Stimulated activated naive CD8-positive, alpha-beta T cell treated with anti-CD3 and anti-CD28 coated beads, Interleukin-15, amount 100 ng/mL, for 72 hours (primary cell): ENCODE results near the gene FHAD1.
"Not testable (repeated sequence)": the region's sequence is repeated elsewhere in the genome, so short reads cannot be mapped to it uniquely, and the experiment has no call there.

ENCODE experiments used
- ATAC-seq: fragments of 150-1000 bp; cut with Tn5 transposase; 2 replicates; pipeline ENCODE4 v1.10.0; 2021; ENCODE audit warnings: mild to moderate bottlenecking, moderate library complexity
- DNase-seq, 2 donors: peaks; one replicate each; pipeline ENCODE4 v3.0.0; 2021 to 2022
- H3K27ac Mint-ChIP-seq, 2 donors: one replicate each; pipeline ENCODE4 v1.8.0; 2022; ENCODE audit warnings: mild to moderate bottlenecking in 2 of 2, mixed read lengths in 2 of 2, moderate library complexity in 2 of 2
- H3K27me3 Mint-ChIP-seq: one replicate; pipeline ENCODE4 v1.8.0; 2022; ENCODE audit warnings: mixed read lengths
- H3K4me1 Mint-ChIP-seq: one replicate; pipeline ENCODE4 v1.8.0; 2022; ENCODE audit warnings: mild to moderate bottlenecking, mixed read lengths
- H3K4me3 Mint-ChIP-seq, 2 donors: one replicate each; pipeline ENCODE4 v1.8.0; 2022; ENCODE audit warnings: mild to moderate bottlenecking in 2 of 2, mixed read lengths in 2 of 2, moderate library complexity in 1 of 2
- H3K9me3 Mint-ChIP-seq, 2 donors: one replicate each; pipeline ENCODE4 v1.8.0; 2022; ENCODE audit warnings: mixed read lengths in 2 of 2

Gene FHAD1

GRCh38 chr1:15295696-15296095 is 48.7 kb downstream of the FHAD1 start:
- Mint-ChIP-seq H3K27ac (no peak overlapping the region), H3K4me1 (peaks cover 13% of the 10 kb centered on the region), H3K27me3 (no peaks in the 10 kb centered on the region), H3K9me3 (peaks cover 0 to 4% of the 10 kb centered on the region in 2 donors), H3K4me3 (no peak overlapping the region)
- DNase-seq, result no peak
- ATAC-seq, result no peak

GRCh38 chr1:15296585-15297321 is 49.7 kb downstream of the FHAD1 start:
- peaks cover 10% of the 10 kb centered on the region for H3K4me1 Mint-ChIP-seq
- no peak overlapping the region for H3K4me3 Mint-ChIP-seq
- H3K27ac Mint-ChIP-seq, result peak overlapping the region in 1 of 2 donors; percentile 85
- DNase-seq (peak in 1 of 2 donors; percentile 18), ATAC-seq (peak; percentile 86)
- H3K27me3 Mint-ChIP-seq, result no peaks in the 10 kb centered on the region
- H3K9me3 Mint-ChIP-seq, result peaks cover 0 to 4% of the 10 kb centered on the region in 2 donors

GRCh38 chr1:15297975-15298374 is 51.0 kb downstream of the FHAD1 start:
- H3K4me3 Mint-ChIP-seq, H3K9me3 Mint-ChIP-seq, DNase-seq, H3K27ac Mint-ChIP-seq, H3K27me3 Mint-ChIP-seq, ATAC-seq: not testable (repeated sequence)
- H3K4me1 Mint-ChIP-seq, result peaks cover 10% of the 10 kb centered on the region

GRCh38 chr1:15299179-15299578 is 52.2 kb downstream of the FHAD1 start:
- Mint-ChIP-seq H3K9me3 (peaks cover 0 to 4% of the 10 kb centered on the region in 2 donors), H3K4me3 (no peak overlapping the region), H3K27me3 (no peaks in the 10 kb centered on the region), H3K4me1 (peaks cover 10% of the 10 kb centered on the region), H3K27ac (no peak overlapping the region)
- DNase-seq (no peak), ATAC-seq (no peak)

- Mint-ChIP-seq H3K9me3 (peaks cover 0 to 4% of the 10 kb centered on the region in 2 donors), H3K27me3 (peaks cover 3% of the 10 kb centered on the region), H3K4me1 (peaks cover 15% of the 10 kb centered on the region), H3K27ac (no peak overlapping the region), H3K4me3 (no peak overlapping the region)
- no peak for ATAC-seq
- DNase-seq, result no peak
Measured at GRCh38 chr1:15299806-15300205, 52.8 kb downstream of the FHAD1 start.

GRCh38 chr1:15303935-15304334 is 56.9 kb downstream of the FHAD1 start:
- Mint-ChIP-seq H3K4me3 (no peak overlapping the region), H3K27me3 (peaks cover 11% of the 10 kb centered on the region), H3K4me1 (peaks cover 6% of the 10 kb centered on the region), H3K27ac (no peak overlapping the region), H3K9me3 (no peaks in the 10 kb centered on the region)
- ATAC-seq (no peak), DNase-seq (no peak)

- peaks cover 11% of the 10 kb centered on the region for H3K27me3 Mint-ChIP-seq
- ATAC-seq (peak; percentile 80), DNase-seq (peak; percentile 64)
- no peak overlapping the region for H3K27ac Mint-ChIP-seq
- peaks cover 6% of the 10 kb centered on the region for H3K4me1 Mint-ChIP-seq
- H3K9me3 Mint-ChIP-seq, result no peaks in the 10 kb centered on the region
- H3K4me3 Mint-ChIP-seq, result no peak overlapping the region
Measured at GRCh38 chr1:15304708-15305467, 57.9 kb downstream of the FHAD1 start.

- no peaks in the 10 kb centered on the region for H3K9me3 Mint-ChIP-seq
- no peak for DNase-seq
- peaks cover 6% of the 10 kb centered on the region for H3K4me1 Mint-ChIP-seq
- peaks cover 11% of the 10 kb centered on the region for H3K27me3 Mint-ChIP-seq
- H3K4me3 Mint-ChIP-seq, result no peak overlapping the region
- no peak overlapping the region for H3K27ac Mint-ChIP-seq
- ATAC-seq, result no peak
Measured at GRCh38 chr1:15305468-15305770, 58.4 kb downstream of the FHAD1 start.

GRCh38 chr1:15306352-15306751 is 59.3 kb downstream of the FHAD1 start:
- DNase-seq, ATAC-seq, H3K4me1 Mint-ChIP-seq, H3K27ac Mint-ChIP-seq, H3K4me3 Mint-ChIP-seq, H3K9me3 Mint-ChIP-seq: not testable (repeated sequence)
- H3K27me3 Mint-ChIP-seq, result peaks cover 20% of the 10 kb centered on the region

- no peak overlapping the region for H3K4me3 Mint-ChIP-seq
- no peak overlapping the region for H3K27ac Mint-ChIP-seq
- DNase-seq (no peak), ATAC-seq (no peak)
- peaks cover 0 to 3% of the 10 kb centered on the region in 2 donors for H3K9me3 Mint-ChIP-seq
- peaks cover 20% of the 10 kb centered on the region for H3K27me3 Mint-ChIP-seq
- peaks cover 6% of the 10 kb centered on the region for H3K4me1 Mint-ChIP-seq
Measured at GRCh38 chr1:15308135-15308534, 61.1 kb downstream of the FHAD1 start.

GRCh38 chr1:15308621-15309027 is 61.6 kb downstream of the FHAD1 start:
- DNase-seq, result no peak
- no peak overlapping the region for H3K27ac Mint-ChIP-seq
- no peak overlapping the region for H3K4me3 Mint-ChIP-seq
- H3K9me3 Mint-ChIP-seq, result peaks cover 0 to 3% of the 10 kb centered on the region in 2 donors
- H3K27me3 Mint-ChIP-seq, result peaks cover 20% of the 10 kb centered on the region
- ATAC-seq, result no peak
- H3K4me1 Mint-ChIP-seq, result peaks cover 6% of the 10 kb centered on the region

- Mint-ChIP-seq H3K4me3 (no peak overlapping the region), H3K9me3 (peaks cover 0 to 3% of the 10 kb centered on the region in 2 donors), H3K27me3 (peaks cover 25% of the 10 kb centered on the region), H3K27ac (peak overlapping the region in 1 of 2 donors; percentile 75), H3K4me1 (peaks cover 3% of the 10 kb centered on the region)
- ATAC-seq, result no peak
- no peak for DNase-seq
Measured at GRCh38 chr1:15309687-15310086, 62.7 kb downstream of the FHAD1 start.

GRCh38 chr1:15310544-15310943 is 63.5 kb downstream of the FHAD1 start:
- H3K9me3 Mint-ChIP-seq, result peaks cover 0 to 3% of the 10 kb centered on the region in 2 donors
- no peaks in the 10 kb centered on the region for H3K4me1 Mint-ChIP-seq
- no peak for DNase-seq
- ATAC-seq, result no peak
- no peak overlapping the region for H3K27ac Mint-ChIP-seq
- no peak overlapping the region for H3K4me3 Mint-ChIP-seq
- peaks cover 17% of the 10 kb centered on the region for H3K27me3 Mint-ChIP-seq

GRCh38 chr1:15311122-15311822 is 64.2 kb downstream of the FHAD1 start:
- ATAC-seq (no peak), DNase-seq (no peak)
- Mint-ChIP-seq H3K4me3 (no peak overlapping the region), H3K27ac (no peak overlapping the region), H3K27me3 (peaks cover 18% of the 10 kb centered on the region), H3K9me3 (peaks cover 0 to 3% of the 10 kb centered on the region in 2 donors), H3K4me1 (no peaks in the 10 kb centered on the region)

- H3K9me3 Mint-ChIP-seq, result peaks cover 0 to 3% of the 10 kb centered on the region in 2 donors
- no peak for DNase-seq
- peaks cover 24% of the 10 kb centered on the region for H3K27me3 Mint-ChIP-seq
- no peaks in the 10 kb centered on the region for H3K4me1 Mint-ChIP-seq
- no peak for ATAC-seq
- H3K27ac Mint-ChIP-seq, result no peak overlapping the region
- H3K4me3 Mint-ChIP-seq, result no peak overlapping the region
Measured at GRCh38 chr1:15311880-15312279, 64.9 kb downstream of the FHAD1 start.
